CD4-positive, alpha-beta T cell treated with Interleukin-10 for 1 hour (primary cell): ENCODE results near the gene VCPKMT.
A peak's percentile ranks its signal among the peaks of the same experiment; 100 is the strongest.
"Not testable (repeated sequence)": the region's sequence is repeated elsewhere in the genome, so short reads cannot be mapped to it uniquely, and the experiment has no call there.

Experiments
- DNase-seq: peaks from one replicate; pipeline ENCODE4 v3.0.0-alpha.2; 2020

Gene VCPKMT

DNA sequence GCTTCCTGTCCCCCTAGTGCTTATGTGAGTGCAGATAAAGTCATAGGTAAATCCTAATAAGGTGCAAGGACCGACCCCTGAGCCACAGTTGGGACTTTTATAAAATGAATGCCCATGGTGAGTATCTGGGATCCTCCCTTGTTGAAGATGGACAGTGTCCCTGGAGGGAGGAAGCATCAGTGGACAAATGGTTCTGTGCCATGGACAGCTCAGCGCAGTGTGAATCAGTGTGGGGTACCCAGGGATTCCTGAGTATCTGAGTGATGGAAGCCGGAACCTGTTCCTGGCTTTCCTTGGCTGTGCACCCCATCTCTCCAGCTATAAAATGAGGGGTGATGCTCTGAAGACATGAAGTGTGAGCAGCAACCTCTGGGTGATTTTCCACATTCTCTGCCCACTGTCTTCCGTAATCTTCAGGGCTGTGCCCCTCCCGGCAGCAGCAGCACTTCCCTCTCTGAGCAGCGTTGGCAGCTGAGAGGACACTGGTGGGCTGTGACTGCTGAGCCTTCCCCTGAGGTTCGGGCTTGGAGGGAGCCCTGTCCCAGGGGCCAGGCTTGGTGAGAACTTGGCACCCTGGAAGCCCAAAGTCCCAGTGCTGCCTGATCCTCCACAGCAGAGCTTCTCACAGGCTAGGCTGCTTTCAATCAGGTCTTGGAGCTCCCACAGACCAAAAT, 25.0 kb downstream of the VCPKMT start:
- no peak for DNase-seq

GRCh38 chr14:50089208-50089607, 27.2 kb downstream of the VCPKMT start:
- peak; percentile 29 for DNase-seq

DNA sequence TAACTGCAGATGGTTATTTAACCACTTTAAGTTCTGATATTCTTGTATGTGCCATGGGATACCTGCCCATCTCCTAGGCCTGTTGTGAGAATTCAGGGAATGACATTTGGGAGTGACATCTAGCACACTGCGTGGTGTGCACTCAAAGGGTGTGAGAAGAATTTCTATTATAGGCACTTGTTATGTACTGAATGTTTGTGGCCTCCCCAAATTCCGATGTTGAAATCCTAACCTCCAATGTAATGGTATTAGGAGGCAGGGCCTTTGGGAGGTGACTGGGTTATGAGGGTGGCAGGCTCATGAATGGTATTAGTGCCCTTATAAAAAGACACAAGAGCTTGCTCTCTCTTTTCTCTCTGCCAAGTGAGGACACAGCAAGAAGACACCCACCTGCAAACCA, 27.6 kb downstream of the VCPKMT start:
- no peak for DNase-seq

DNA sequence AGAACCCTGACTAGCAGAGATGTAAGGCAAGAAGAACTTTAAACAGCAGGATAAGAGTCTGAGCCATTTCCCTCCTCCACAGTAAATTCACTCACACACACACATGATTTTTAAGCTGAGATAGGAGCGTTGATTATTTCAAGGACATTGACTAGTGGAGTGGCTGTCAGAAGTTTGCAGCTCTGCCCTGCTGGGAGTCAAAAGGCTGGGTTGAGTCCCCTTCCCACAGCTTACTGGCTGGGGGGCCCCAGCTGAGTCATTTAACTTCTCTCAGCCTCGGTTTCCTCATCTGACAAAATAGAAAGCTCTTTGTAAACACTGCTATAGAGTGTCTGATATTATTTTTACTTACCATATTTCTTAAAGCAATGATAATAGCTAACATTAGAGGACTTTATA, 28.3 kb downstream of the VCPKMT start:
- DNase-seq: no peak

DNA sequence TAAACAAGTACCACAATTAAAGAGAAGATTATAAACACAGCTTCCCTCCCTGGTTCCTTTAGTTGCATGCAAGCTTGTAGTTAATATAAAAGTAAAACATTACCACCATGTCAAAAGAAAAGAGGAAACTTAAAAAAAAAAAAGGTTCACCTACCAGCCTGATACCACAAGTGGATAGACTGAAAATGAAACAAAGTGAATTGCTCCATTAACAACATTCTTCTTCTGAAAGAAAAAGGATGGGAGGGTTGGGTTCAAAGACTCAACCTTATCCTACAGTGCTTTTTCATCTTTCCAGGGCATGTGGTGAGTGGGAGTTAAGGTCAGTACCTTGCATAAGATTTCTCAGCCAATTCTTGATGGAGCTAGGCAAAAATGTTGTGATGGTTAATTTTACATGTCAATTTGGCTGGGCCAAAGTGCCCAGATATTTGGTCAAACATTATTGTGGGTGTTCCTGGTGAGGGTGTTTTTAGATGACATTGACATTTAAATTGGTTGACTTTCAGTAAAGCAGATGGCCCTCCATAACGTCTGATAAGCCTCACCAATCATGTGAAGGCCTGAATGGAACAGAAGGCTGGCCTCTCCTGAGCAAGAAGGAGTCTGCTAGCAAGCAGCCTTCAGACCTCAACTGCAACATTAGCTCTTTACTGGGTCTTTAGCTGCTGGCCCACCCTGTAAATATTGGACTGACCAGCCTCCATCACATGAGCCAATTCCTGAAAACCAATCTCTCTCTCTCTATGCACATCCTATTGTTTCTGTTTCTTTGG, 28.8 kb downstream of the VCPKMT start:
- peak; percentile 33 for DNase-seq

DNA sequence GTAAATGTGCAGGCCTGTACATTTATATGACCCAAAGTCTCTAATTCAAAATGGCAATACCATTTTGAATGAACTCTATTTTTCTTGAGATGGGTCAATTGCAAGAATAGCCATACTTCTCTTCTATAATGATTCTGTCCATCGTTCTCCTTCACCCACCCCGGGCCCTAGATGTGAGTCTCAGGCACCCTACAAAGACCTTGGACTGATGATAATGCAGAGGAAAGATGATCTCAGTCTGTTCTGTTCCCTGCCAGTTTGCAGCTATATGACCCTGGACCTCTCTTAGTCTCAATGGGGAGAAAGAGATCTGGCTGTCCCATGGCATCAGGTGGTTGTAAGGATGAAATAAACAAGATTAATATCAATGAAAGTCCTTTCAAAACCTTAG, 30.1 kb downstream of the VCPKMT start:
- DNase-seq: no peak

GRCh38 chr14:50085570-50086320, 30.6 kb downstream of the VCPKMT start:
- DNase-seq: peak; percentile 51

DNA sequence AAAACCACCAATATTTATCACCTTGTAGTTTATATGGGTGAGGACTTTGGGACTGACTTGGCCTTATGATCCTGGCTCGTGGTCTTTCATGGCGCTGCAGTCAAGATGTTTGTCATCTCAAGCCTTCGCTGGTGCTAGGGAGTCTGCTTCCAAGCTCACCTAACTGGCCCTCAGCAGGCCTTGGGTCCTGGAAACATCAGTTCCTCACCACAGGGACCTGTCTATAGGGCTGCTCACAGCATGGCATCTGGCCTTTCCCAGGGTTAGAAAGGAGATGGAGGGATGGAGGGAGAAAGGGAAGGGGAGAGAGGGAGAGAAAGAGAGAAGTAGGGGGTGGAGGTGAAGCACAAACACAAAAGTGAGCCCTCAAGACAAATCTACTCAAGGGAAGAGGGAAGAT, 31.7 kb downstream of the VCPKMT start:
- DNase-seq: no peak

GRCh38 chr14:50083467-50084337, 32.7 kb downstream of the VCPKMT start:
- DNase-seq: peak; percentile 60

GRCh38 chr14:50082784-50083466, 33.4 kb downstream of the VCPKMT start:
- DNase-seq: peak; percentile 91

DNA sequence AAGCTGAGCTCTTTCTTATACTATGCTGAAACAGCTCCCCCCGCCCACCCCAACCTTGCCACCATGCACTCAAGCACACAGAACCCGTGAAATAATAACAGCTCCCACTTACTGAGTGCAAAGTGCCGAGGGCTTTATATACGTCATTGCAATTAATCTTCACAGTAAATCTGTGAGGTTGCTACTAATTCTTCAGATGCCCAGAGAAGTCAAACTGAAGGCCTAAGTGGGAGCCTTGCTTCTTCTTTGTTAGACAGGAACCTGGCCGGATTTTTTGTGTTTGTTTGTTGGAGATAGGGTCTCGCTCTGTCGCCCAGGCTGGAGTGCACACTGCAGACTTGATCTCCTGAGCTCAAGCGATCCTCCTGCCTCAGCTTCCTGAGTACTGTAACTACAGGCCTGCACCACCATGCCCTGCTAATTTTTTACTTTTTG, 34.0 kb downstream of the VCPKMT start:
- peak; percentile 77 for DNase-seq

- not testable (repeated sequence) for DNase-seq
Observed at GRCh38 chr14:50079103-50079502, 37.3 kb downstream of the VCPKMT start.

- not testable (repeated sequence) for DNase-seq
Observed at GRCh38 chr14:50073663-50074062, 42.7 kb downstream of the VCPKMT start.

- no peak for DNase-seq
Observed at GRCh38 chr14:50072395-50072794, 44.0 kb downstream of the VCPKMT start.

DNA sequence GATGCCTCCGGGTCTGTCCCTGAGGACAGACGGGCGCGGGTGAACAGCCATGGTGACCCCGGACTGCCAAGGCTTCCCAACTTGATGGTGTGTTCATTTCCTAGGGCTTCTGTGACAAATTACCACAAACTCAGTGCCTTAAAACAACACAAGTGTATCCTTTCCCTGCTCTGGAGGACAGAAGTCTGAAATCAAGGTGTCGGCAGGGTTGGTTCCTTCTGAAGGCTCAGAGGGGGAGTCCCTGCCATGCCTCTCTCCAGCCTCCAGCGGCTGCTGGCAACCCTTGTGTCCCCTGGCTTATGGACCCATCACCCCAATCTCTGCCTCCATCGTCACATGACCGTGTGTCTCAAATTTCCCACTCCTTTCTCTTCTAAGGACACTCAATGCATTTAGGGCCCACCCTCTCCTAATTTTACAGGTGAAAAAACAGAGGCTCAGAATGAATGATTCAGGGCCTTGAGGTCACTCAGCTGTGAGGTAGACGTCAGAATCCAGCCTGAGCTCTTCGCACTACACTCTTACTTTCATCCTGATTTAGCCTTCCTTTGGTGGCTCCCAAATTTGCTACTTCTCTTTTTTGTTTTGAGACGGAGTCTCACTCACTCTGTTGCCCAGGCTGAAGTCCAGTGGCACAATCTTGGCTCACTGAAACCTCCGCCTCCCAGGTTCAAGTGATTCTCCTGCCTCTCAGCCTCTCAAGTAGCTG, 45.4 kb downstream of the VCPKMT start:
- DNase-seq: no peak

- no peak for DNase-seq
Observed at GRCh38 chr14:50070230-50070629, 46.1 kb downstream of the VCPKMT start.

DNA sequence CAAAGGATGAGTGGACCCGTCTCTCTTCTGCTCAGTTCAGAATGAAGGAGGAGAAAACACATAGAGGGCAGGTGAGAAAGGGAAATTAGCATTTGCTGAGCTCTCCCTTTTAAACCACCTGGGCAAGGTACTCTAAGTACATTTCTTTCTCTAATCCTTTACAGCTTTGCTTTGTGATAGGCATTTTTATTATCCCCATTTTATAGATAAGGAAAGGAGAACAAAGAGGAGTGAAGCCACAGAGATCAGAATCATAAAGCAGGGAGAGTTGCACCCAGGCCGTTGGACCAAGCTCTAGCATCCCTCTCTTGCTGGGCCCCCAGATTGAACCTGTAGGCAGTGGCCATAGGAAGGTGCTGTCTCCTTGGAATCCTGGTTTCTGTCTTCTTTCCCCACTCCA, 47.0 kb downstream of the VCPKMT start:
- DNase-seq: no peak

GRCh38 chr14:50068496-50068895, 47.9 kb downstream of the VCPKMT start:
- DNase-seq: no peak

- no peak for DNase-seq
Observed at GRCh38 chr14:50067723-50068495, 48.5 kb downstream of the VCPKMT start.

DNA sequence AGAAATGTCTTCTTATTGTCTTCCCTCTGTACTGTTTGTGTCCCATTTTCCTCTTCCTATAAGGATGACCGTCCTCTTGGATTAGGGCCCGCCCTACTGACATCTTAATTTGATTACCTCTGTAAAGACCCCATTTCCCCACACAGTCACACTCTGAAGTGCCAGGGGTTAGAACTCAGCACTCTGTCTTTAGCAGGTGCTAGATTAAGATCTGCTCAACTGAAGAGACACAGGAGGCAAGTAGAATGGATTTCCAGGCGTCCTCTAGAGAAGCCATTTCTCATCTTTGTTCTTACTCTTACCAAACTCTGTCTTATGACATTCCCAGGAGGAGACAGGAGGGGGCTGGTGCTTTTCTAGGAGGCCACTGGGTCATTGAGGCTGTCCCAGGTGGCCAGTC, 50.8 kb downstream of the VCPKMT start:
- no peak for DNase-seq

GRCh38 chr14:50064993-50065392, 51.4 kb downstream of the VCPKMT start:
- DNase-seq: peak; percentile 82
